Heart left ventricle (tissue), 13 donors: ENCODE data around the gene STX3.

ENCODE experiments used
- POLR2A ChIP-seq, 2 donors: fragments of 450-650 bp; IDR thresholded peaks; one replicate each; pipeline ENCODE4 v1.6.1; 2017; ENCODE audit warnings: antibody characterized with exemption in 2 of 2, mild to moderate bottlenecking in 2 of 2, moderate library complexity in 2 of 2
- TF ChIP-seq, protein P1 (sequence below), 12 donors: fragments of 200-600 bp; sonication (generic) in 4 of 12; IDR thresholded peaks; one replicate each; pipeline versions ENCODE4 v1.5.0 to v1.8.0; 2018 to 2022; ENCODE audit warnings: antibody characterized with exemption in 12 of 12, mild to moderate bottlenecking in 5 of 12
- donor health status: ischemic (EF 13 %, LVEDD 7.1; RV severe dilation, severe dysfunction).
- donor health status: DM: no; HTN: yes; CAD: no.
- donor health status: DM: no; HTN: no; CAD: no.
- donor health status: ischemic (EF 25% LVEDD 6.9; RV normal size, moderate dysfunction).
- donor health status: ischemic (EF 25% LVEDD 5.7; RV mildly dilated, moderate dysfunction).
- donor health status: ischemic (EF 35%, LVEDD 5.7; RV mildly dilated, moderate dysfunction).
- donor health status: nonischemic (EF 11% LVEDD 7.7; RV severe dilation, severe dysfunction).
- donor health status: DM: yes; HTN: yes; CAD: no.
- donor health status: PGD.
- donor health status: ischemic (EF 29% LVEDD 5.4; RV normal size, mild dysfunction).
- donor health status: nonischemic (EF 23%, LVEDD 6.1; RV moderate dilation, normal function).

DNA sequence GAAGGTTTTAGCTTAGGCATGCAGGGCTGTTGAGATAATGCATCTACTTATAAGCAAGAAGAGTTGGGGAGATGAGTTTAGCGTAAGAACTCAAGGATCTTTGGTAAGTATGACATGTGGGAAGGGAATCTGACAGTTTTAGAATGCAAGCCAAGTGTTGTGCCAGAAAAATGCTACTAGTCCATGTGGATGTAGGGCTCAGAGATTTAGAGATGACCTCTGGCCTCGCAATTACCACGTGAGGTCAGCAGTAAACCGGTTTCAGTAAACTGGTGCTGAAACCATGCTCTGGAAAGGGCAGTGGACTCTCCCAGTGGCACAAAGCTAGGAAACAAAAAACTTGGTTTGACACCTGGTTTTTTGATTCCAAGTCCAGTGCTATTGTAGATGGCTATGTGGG, 36.5 kb downstream of the STX3 start:
- TF ChIP-seq, protein P1, sequence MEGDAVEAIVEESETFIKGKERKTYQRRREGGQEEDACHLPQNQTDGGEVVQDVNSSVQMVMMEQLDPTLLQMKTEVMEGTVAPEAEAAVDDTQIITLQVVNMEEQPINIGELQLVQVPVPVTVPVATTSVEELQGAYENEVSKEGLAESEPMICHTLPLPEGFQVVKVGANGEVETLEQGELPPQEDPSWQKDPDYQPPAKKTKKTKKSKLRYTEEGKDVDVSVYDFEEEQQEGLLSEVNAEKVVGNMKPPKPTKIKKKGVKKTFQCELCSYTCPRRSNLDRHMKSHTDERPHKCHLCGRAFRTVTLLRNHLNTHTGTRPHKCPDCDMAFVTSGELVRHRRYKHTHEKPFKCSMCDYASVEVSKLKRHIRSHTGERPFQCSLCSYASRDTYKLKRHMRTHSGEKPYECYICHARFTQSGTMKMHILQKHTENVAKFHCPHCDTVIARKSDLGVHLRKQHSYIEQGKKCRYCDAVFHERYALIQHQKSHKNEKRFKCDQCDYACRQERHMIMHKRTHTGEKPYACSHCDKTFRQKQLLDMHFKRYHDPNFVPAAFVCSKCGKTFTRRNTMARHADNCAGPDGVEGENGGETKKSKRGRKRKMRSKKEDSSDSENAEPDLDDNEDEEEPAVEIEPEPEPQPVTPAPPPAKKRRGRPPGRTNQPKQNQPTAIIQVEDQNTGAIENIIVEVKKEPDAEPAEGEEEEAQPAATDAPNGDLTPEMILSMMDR (IDR thresholded peaks at IDR 0.05) = no peak
- TF ChIP-seq POLR2A (IDR thresholded peaks at IDR 0.05) = no peak
